ENCODE data around the gene SETBP1. TPM values are rescaled to one million over a fixed set of nuclear protein-coding genes. Genes with fewer than 3 reads are reported as not detected.

Gene SETBP1
- total RNA-seq, 1 experiment from 2014 or later = 0.23 TPM

GRCh38 chr18:44893966-44894365 lies 213.3 kb downstream of the SETBP1 start:
- Histone ChIP-seq H3K4me1 (ENCODE audit: control insufficient read depth, insufficient read depth, low read length) (no peaks in the 10 kb centered on the region), H3K36me3 (ENCODE audit: control insufficient read depth, insufficient read depth, low read length) (no peaks in the 10 kb centered on the region), H3K4me3 (ENCODE audit: low read depth in 2 of 2, low read length in 2 of 2) (no peak overlapping the region), H3K27me3 (ENCODE audit: control insufficient read depth, insufficient read depth, low read length) (no peaks in the 10 kb centered on the region), H3K9me3 (ENCODE audit: control insufficient read depth, insufficient read depth, low read depth, low read length) (no peaks in the 10 kb centered on the region), H3K27ac (ENCODE audit: low read length) (no peak overlapping the region)
- DNase-seq (ENCODE audit: low read depth, low spot score) (no peak), ATAC-seq (no peak)
- BruUV-seq (replicated peaks) = no TSS peak
- in situ Hi-C loops (cut with HindIII; ENCODE audit: low pct_unique_long_range_greater_than_20kb, low sequenced_read_pairs) = no loop called here
- ChIA-PET CTCF (no interaction called here), POLR2A (no interaction called here)
- intact Hi-C loops (cut with micrococcal nuclease; ENCODE audit: unreplicated experiment) = no loop called here
- no peak for TF ChIP-seq REST (IDR thresholded peaks at IDR 0.05; ENCODE audit: insufficient read depth in 1 of 2, low read depth in 2 of 2, low read length in 1 of 2)

GRCh38 chr18:44895176-44895798 lies 214.6 kb downstream of the SETBP1 start:
- Histone ChIP-seq H3K27ac (ENCODE audit: low read length) (no peak overlapping the region), H3K27me3 (ENCODE audit: control insufficient read depth, insufficient read depth, low read length) (no peaks in the 10 kb centered on the region), H3K4me3 (ENCODE audit: low read depth in 2 of 2, low read length in 2 of 2) (no peak overlapping the region), H3K36me3 (ENCODE audit: control insufficient read depth, insufficient read depth, low read length) (no peaks in the 10 kb centered on the region), H3K9me3 (ENCODE audit: control insufficient read depth, insufficient read depth, low read depth, low read length) (no peaks in the 10 kb centered on the region), H3K4me1 (ENCODE audit: control insufficient read depth, insufficient read depth, low read length) (no peaks in the 10 kb centered on the region)
- DNase-seq (ENCODE audit: low read depth, low spot score) = peak; percentile 1
- intact Hi-C loops (cut with micrococcal nuclease; ENCODE audit: unreplicated experiment) (no loop called here), in situ Hi-C loops (cut with HindIII; ENCODE audit: low pct_unique_long_range_greater_than_20kb, low sequenced_read_pairs) (no loop called here)
- CTCF ChIA-PET = interaction anchor here (0.7 kb wide), 1 partner anchor 267 kb away, joined by 3 read pairs; no protein-coding TSS in a partner anchor
- no TSS peak for BruUV-seq (replicated peaks)
- TF ChIP-seq POLR2AphosphoS5 (IDR thresholded peaks at IDR 0.05; ENCODE audit: low read depth, low read length) = no peak
- TF ChIP-seq REST (IDR thresholded peaks at IDR 0.05; ENCODE audit: insufficient read depth in 1 of 2, low read depth in 2 of 2, low read length in 1 of 2) = no peak
- no peak for TF ChIP-seq TCF7L2 (IDR thresholded peaks at IDR 0.05; ENCODE audit: low read depth, low read length)
- TF ChIP-seq SIN3A (IDR thresholded peaks at IDR 0.05; ENCODE audit: borderline replicate concordance, insufficient read depth, low read depth, low read length) = no peak
- no peak for TF ChIP-seq CTCF (IDR thresholded peaks at IDR 0.05)
- ATAC-seq = no peak
- POLR2A ChIA-PET = no interaction called here
